ENCODE measurements around the gene IRF2.

IRF2 gene

GRCh38 chr4:184450045-184450444 lies 24.3 kb downstream of the IRF2 start:
- no peak for DNase-seq

GRCh38 chr4:184448821-184449220 lies 25.5 kb downstream of the IRF2 start:
- DNase-seq, result no peak

GRCh38 chr4:184448141-184448540 lies 26.2 kb downstream of the IRF2 start:
- no peak for DNase-seq

- DNase-seq, result no peak
Observed at GRCh38 chr4:184447664-184448063, 26.7 kb downstream of the IRF2 start.

DNA sequence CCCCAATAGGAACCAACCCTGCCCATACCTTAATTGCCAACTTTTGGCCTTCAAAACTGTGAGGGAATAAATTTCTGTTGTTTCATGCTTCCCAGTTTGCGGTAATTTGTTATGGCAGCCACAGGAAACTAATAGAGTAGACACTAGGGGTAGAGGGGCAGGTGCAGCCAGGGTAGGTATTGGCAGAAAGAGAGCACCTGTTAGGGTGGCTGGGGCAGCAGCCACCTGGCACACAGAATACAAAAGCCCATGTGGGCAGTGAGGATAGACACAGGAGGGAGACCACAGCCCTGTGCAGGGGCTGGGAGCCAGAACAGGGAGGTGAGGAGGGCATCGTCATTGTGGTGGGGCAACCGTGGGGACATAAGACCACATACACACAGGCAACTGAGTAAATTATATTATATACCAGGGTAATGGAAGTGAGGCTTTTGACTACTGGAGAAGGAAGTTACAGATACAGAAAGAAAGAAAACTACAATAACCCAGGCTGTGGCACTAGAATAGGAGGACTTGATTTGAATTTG lies 28.2 kb downstream of the IRF2 start:
- no peak for DNase-seq

GRCh38 chr4:184444953-184445309 lies 29.4 kb downstream of the IRF2 start:
- no peak for DNase-seq

GRCh38 chr4:184444215-184444952 lies 30.0 kb downstream of the IRF2 start:
- no peak for DNase-seq

GRCh38 chr4:184443318-184443717 lies 31.0 kb downstream of the IRF2 start:
- DNase-seq, result no peak

GRCh38 chr4:184442314-184442635 lies 32.1 kb downstream of the IRF2 start:
- no peak for DNase-seq

DNA sequence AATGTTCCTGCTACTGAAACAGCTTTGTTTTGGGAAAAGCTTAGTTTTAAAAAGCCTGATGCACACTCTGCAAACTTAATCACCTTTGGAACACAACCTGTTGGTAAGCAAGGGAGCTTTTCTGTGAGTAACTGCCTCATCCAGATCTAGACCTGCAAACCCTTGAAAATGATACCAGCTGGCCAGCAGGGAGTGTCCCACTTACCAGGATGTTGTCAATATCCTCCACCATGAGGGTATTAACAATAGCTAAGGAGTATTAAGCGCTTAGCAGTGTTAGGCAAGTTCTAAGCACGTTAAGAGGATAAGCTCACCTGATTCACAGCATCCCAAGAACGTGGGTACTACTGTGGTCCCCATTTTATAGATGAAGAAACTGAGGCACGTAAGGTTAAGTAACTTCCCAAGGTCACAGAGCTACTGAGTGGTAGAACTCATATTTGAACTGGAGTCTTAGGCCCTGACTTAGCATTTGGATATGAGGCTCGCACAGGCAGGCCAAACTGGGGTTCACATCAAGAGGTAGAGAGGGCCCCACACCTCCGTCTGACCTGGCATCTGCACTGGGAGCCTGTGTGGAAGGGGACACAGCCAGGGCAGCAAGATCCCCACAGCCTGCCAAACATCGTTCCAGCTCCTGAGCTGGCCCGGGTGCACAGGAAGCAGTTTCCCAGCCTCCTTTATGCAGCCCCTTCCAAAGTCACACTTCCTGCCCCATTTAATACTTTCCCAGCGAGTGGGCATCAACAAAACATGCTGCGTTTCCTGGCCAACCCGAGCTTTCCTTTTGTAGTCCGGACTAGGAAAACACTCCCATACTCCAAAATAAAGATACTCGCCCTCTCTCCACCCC lies 32.7 kb downstream of the IRF2 start:
- DNase-seq, result no peak

DNA sequence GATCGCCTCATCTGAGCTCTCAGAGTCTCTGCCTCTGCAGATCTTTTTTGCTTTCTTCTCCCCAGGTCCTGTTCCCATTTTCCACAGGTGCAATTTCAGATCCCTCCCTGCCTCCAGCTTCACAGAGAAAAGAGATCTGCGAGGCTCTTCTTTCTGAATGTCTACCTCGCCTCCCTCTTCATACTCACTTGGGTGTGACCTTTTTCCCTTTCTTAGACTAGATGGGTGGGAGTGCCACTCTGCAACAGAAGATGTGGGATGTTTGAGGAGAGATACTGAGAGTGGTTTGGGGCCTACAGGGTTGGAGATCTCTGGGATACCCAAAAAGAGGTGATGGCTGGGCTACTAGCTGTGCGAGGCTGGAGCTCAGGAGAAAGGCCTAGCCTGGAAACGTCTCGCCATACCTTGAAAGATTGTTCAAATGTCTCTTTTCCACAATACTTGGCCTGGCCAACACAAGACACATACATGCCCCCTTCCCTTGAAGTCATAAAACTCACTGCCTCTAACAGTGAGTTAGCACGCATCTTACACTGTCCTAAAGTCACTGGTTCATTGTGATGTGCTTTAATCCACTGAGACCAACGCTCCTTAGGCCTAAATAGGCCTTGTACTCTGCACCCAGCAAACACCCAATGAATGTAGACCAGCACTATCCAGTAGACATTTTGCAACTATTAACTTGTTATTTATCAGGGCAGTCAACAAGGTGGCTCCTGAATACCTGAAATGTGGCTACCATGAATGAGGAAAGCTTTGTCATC lies 33.6 kb downstream of the IRF2 start:
- no peak for DNase-seq

DNA sequence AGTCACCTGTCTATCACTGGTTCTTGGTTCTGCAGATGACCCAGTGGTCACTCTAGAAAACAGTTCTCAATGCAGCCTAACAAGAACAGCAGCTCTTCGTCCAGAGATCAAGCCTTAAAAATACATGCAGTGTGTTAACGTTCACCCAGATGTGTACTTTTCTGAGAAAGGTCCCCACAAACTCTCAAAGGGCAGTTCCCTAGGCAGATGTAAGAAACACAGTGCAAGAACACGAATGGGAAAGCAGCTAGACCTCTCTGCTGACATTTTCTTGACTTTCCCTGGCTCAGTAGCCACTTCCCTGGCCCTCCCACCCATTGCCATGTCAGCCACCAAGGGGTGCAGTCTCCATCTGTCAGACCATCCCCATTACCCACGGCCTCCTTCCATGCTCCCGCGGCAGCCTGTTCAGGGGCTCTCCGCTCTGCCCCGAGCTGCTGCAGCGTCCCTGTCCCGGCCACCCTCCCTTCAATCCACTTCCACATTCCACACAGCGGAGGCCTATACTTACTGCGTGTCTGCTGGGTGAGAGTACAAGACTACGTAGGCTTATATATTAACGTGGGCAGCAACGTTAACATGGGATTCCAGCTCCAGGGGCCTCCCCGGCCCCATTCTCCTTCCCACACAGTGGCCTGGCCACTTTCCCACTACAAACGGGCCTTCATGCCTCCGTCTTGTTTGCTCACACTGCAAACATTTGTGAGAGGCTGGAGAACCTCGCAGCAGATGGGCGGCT lies 34.3 kb downstream of the IRF2 start:
- DNase-seq, result no peak

GRCh38 chr4:184439386-184439785 lies 35.0 kb downstream of the IRF2 start:
- no peak for DNase-seq

- DNase-seq, result no peak
Observed at GRCh38 chr4:184438375-184438774, 36.0 kb downstream of the IRF2 start.

DNA sequence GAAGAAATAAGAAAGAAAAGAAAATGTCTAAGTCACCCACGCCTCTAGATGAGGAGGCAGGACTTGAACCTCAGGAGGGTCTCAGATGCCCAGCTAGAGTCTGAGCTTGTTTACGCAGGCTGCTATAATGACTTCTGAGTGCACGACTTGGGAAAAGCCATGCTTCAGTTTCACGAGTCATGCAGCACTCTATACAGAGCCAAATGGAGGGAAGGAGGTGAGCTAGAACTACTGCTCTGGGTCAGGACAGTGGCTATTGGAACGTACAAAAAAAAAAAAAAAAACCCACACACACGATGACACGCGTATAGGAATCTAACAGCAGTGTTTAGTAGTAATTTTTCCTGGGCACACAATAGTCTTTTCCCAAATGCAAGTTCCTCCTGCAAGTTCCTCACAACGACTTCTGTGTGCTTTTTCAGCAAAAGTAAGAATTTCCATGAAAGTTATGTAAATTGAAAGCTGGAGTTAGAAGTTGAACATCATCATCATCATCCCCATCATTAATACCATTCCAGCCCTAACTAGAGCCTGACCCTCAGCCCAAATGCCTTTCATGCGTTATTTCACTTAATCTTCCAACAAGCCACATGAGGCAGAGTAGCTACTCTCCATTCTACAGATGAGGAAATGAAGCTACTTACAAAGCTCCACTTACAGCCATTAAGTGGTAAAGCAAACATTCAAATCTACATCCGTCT lies 36.6 kb downstream of the IRF2 start:
- DNase-seq, result no peak

DNA sequence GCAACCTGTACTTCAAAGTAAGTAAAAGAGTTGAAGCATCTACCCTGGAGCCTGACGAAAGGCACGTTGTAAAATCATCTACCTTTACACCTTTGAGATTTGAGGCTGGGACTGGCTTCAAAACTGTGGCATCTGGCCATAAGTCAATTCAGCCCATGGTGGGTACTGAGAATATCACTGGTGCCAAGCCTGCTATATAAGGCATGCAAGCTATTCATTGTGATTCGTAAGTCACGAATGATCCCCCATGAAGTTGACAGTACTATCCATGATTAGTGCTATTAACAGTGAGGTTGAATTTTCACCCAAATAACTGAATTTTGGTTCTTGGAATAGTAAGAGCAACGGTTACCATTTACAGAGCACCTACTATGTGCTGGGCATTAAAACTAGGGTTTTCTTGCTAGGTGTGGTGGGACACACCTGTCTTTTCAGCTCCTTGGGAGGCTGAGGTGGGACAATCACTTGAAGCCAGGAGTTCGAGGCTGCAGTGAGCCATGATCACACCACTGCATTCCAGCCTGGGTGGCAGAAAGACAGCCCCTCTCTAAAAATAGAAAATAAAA lies 39.8 kb downstream of the IRF2 start:
- no peak for DNase-seq

- DNase-seq, result no peak
Observed at GRCh38 chr4:184434021-184434420, 40.3 kb downstream of the IRF2 start.

GRCh38 chr4:184433258-184433892 lies 41.0 kb downstream of the IRF2 start:
- no peak for DNase-seq

DNA sequence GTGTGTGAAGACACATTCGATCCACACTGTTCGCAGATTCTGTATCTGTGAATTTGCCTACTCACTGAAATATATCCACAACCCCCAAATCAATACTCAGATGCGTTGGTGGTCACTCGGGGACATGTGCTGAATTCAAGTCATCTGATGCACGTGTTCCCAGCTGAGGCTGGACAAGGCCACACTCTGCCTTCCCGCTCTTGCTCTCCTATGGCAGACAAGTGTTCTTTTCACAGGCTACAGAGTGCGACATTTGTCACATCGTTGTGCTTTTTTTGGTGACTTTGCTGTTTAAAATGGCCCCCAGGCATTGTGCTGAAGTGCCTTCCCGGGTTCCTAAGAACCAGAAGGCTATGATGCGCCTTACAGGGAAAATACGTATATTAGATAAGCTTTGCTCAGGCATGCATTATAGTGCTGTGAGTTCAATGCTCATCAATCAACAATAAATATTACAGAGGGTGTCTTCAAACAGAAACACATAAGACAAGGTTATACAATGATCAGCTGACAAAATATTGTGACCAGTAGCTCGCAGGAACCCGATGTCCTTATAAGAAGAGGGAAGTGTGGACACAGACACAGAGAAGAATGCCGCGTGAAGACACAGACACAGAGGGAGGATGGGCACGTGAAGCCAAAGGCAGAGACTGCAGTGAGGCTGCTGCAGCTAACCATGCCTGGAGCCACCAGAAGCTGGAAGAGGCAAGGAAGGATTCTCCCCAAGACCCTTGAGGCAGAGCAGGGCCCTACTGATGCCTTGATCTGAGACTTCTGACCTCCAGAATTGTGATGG lies 42.0 kb downstream of the IRF2 start:
- no peak for DNase-seq

DNA sequence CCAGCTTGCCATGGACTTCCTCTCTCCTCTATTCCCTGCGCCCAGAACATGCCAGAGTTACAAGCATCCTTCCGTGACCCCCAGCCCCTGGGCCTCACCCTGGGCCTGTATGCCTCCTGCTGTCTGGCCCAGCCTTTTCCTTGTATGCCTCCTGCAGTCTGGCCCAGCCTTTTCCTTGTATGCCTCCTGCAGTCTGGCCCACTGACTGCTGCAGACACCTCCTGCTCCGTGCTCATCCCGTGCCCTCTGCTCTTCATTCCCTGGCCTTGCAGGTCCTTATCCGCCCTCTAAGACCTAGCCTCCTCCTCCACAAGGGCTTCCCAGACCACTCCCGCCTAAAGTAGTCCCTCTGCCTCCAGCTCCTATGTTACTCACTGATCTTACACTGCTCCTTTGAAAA lies 44.2 kb downstream of the IRF2 start:
- no peak for DNase-seq

All from activated CD8-positive, alpha-beta memory T cell treated with anti-CD3 and anti-CD28 coated beads, Interleukin-2, amount 50 U/mL, for 48 hours (primary cell).